GM19035 (cell line): ENCODE data around the gene IRF2BPL.

Experiments used
- ATAC-seq: cut with Tn5 transposase; IDR thresholded peaks from one replicate; pipeline ENCODE4 v1.9.1; 2021; ENCODE audit not compliant: unreplicated experiment

Gene IRF2BPL

GRCh38 chr14:77028384-77029231 is at the start of gene IRF2BPL:
Gene IRF2BPL (minus strand): TSS chr14:77028708. CDS start chr14:77027792, 916 bp downstream.
- ATAC-seq = peak; percentile 84

GRCh38 chr14:77077040-77077439 is 48.5 kb upstream of the IRF2BPL start:
- no peak for ATAC-seq

- ATAC-seq = no peak
Measured at GRCh38 chr14:77076113-77076631, 47.7 kb upstream of the IRF2BPL start.

GRCh38 chr14:77074969-77075368 is 46.5 kb upstream of the IRF2BPL start:
- ATAC-seq = no peak

- no peak for ATAC-seq
Measured at GRCh38 chr14:77071938-77072388, 43.5 kb upstream of the IRF2BPL start.

- no peak for ATAC-seq
Measured at GRCh38 chr14:77069551-77069950, 41.0 kb upstream of the IRF2BPL start.

- no peak for ATAC-seq
Measured at GRCh38 chr14:77068517-77069200, 40.2 kb upstream of the IRF2BPL start.

- no peak for ATAC-seq
Measured at GRCh38 chr14:77067632-77068516, 39.4 kb upstream of the IRF2BPL start.

- ATAC-seq = no peak
Measured at GRCh38 chr14:77066578-77067172, 38.2 kb upstream of the IRF2BPL start.

- no peak for ATAC-seq
Measured at GRCh38 chr14:77065851-77066577, 37.5 kb upstream of the IRF2BPL start.

GRCh38 chr14:77064521-77065178 is 36.1 kb upstream of the IRF2BPL start:
- ATAC-seq = no peak

- no peak for ATAC-seq
Measured at GRCh38 chr14:77063571-77064171, 35.2 kb upstream of the IRF2BPL start.

GRCh38 chr14:77062261-77062660 is 33.8 kb upstream of the IRF2BPL start:
- no peak for ATAC-seq

GRCh38 chr14:77061630-77062257 is 33.2 kb upstream of the IRF2BPL start:
- no peak for ATAC-seq

- ATAC-seq = no peak
Measured at GRCh38 chr14:77059276-77059915, 30.9 kb upstream of the IRF2BPL start.

- no peak for ATAC-seq
Measured at GRCh38 chr14:77058785-77059184, 30.3 kb upstream of the IRF2BPL start.

- no peak for ATAC-seq
Measured at GRCh38 chr14:77058117-77058516, 29.6 kb upstream of the IRF2BPL start.

- ATAC-seq = no peak
Measured at GRCh38 chr14:77055981-77056380, 27.5 kb upstream of the IRF2BPL start.
